HCT116 (cell line): Measurements from ENCODE around the gene RASL11A.

ENCODE experiments used
- ELF1 ChIP-seq: IDR thresholded peaks from 2 replicates; pipeline ENCODE4 v1.6.1; 2012; ENCODE audit warnings: low read depth, borderline replicate concordance
- EZH2 ChIP-seq: fragments of 200-600 bp; sonication (generic); IDR thresholded peaks from 2 replicates; pipeline ENCODE4 v1.6.1; 2017; ENCODE audit warnings: antibody characterized with exemption, mixed run types
- EZH2phosphoT487 ChIP-seq: fragments of 200-600 bp; IDR thresholded peaks from 2 replicates; pipeline ENCODE4 v1.6.1; 2018; ENCODE audit warnings: antibody characterized with exemption, borderline replicate concordance
- POLR2A ChIP-seq: IDR thresholded peaks from 2 replicates; pipeline ENCODE4 v1.7.0; 2011; ENCODE audit warnings: borderline replicate concordance; ENCODE audit not compliant: insufficient read depth, insufficient read length; ENCODE audit errors: extremely low read depth
- POLR2AphosphoS5 ChIP-seq: IDR thresholded peaks from 2 replicates; pipeline ENCODE4 v1.6.1; 2011; ENCODE audit warnings: mild to moderate bottlenecking, low read depth, low read length, moderate library complexity
- SIN3A ChIP-seq: IDR thresholded peaks from 2 replicates; pipeline ENCODE4 v1.6.1; 2012; ENCODE audit warnings: low read depth
- TF ChIP-seq, protein P1 (sequence below), 3 experiments: fragments of 200-600 bp in 1 of 3; sonication (generic) in 1 of 3; IDR thresholded peaks in 2 of 3; conservative IDR thresholded peaks in 1 of 3; 2 replicates each; pipeline ENCODE4 v1.5.1; 2012 to 2017; ENCODE audit warnings: low read depth in 2 of 3, low read length in 2 of 3, antibody characterized with exemption in 1 of 3, borderline replicate concordance in 1 of 3, control low read depth in 1 of 3, mild to moderate bottlenecking in 1 of 3, mixed read lengths in 1 of 3, mixed run types in 1 of 3, moderate library complexity in 1 of 3; ENCODE audit not compliant: insufficient read depth in 1 of 3
- TF ChIP-seq, protein P2 (sequence below): IDR thresholded peaks from 2 replicates; pipeline ENCODE4 v1.6.1; 2011; ENCODE audit warnings: mild to moderate bottlenecking, low read length, moderate library complexity; ENCODE audit not compliant: insufficient replicate concordance; ENCODE audit errors: extremely low read depth

DNA sequence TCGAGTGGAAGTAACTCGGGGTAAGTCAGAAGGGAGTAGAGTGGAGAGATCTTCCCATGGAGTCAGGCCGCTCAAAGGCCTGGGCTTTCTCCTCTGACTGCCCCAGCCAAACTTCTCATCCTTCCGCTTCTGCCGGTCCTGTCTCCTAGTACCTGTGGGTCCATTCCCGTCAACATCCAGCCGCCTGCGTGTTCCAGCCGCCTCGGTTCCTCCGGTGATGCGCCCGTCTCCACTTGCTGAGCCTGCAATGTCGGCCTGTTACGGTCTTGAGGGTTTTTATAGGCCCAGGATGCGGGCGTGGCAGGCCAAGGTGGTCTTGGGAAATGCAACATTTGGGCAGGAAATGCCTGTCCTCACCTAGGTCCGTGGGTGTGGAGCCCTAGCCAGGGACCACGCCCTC lies 38.3 kb downstream of the RASL11A start:
- TF ChIP-seq, protein P1, sequence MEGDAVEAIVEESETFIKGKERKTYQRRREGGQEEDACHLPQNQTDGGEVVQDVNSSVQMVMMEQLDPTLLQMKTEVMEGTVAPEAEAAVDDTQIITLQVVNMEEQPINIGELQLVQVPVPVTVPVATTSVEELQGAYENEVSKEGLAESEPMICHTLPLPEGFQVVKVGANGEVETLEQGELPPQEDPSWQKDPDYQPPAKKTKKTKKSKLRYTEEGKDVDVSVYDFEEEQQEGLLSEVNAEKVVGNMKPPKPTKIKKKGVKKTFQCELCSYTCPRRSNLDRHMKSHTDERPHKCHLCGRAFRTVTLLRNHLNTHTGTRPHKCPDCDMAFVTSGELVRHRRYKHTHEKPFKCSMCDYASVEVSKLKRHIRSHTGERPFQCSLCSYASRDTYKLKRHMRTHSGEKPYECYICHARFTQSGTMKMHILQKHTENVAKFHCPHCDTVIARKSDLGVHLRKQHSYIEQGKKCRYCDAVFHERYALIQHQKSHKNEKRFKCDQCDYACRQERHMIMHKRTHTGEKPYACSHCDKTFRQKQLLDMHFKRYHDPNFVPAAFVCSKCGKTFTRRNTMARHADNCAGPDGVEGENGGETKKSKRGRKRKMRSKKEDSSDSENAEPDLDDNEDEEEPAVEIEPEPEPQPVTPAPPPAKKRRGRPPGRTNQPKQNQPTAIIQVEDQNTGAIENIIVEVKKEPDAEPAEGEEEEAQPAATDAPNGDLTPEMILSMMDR (IDR thresholded peaks at IDR 0.05 in 2 of 3, conservative IDR thresholded peaks at IDR 0.05 in 1 of 3; ENCODE audit: borderline replicate concordance in 1 of 3, insufficient read depth in 1 of 3, low read depth in 2 of 3, low read length in 2 of 3), result no peak
- TF ChIP-seq SIN3A (no peak), EZH2phosphoT487 (no peak), EZH2 (no peak), ELF1 (no peak), POLR2AphosphoS5 (no peak), POLR2A (no peak)
- TF ChIP-seq, protein P2, sequence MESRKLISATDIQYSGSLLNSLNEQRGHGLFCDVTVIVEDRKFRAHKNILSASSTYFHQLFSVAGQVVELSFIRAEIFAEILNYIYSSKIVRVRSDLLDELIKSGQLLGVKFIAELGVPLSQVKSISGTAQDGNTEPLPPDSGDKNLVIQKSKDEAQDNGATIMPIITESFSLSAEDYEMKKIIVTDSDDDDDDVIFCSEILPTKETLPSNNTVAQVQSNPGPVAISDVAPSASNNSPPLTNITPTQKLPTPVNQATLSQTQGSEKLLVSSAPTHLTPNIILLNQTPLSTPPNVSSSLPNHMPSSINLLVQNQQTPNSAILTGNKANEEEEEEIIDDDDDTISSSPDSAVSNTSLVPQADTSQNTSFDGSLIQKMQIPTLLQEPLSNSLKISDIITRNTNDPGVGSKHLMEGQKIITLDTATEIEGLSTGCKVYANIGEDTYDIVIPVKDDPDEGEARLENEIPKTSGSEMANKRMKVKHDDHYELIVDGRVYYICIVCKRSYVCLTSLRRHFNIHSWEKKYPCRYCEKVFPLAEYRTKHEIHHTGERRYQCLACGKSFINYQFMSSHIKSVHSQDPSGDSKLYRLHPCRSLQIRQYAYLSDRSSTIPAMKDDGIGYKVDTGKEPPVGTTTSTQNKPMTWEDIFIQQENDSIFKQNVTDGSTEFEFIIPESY, result no peak
